SK-N-SH (cell line): ENCODE data around the gene XKR8. TPM values are rescaled to one million over a fixed set of nuclear protein-coding genes. Genes with fewer than 3 reads are reported as not detected.

ENCODE experiments used
- CTCF ChIA-PET: fragments of 300-600, 350-600 bp; formaldehyde crosslinking; extraction: SDS; loops from one replicate; lab custom pipeline; 2021; lab: Yijun Ruan, JAX
- POLR2A ChIA-PET: fragments of 350-600 bp; sonication (Branson Sonifier 250); formaldehyde crosslinking; extraction: SDS; loops from one replicate; lab custom pipeline; 2020; ENCODE audit warnings: antibody characterized with exemption, inconsistent platforms; lab: Yijun Ruan, JAX
- DNase-seq: peaks from one replicate; pipeline ENCODE4 v3.0.0; 2012
- H2AFZ ChIP-seq: fragments of 200-600 bp; sonication (generic); 2 replicates; pipeline ENCODE4 v1.8.1; 2016; ENCODE audit warnings: antibody characterized with exemption, mild to moderate bottlenecking, low read depth
- H3F3A ChIP-seq: fragments of 200-600 bp; sonication (generic); replicated peaks from 2 replicates; pipeline ENCODE3; 2016; ENCODE audit warnings: antibody characterized with exemption, mild to moderate bottlenecking; ENCODE audit not compliant: insufficient read depth
- H3K27ac ChIP-seq, 2 experiments: fragments of 200-500 bp in 1 of 2; fragments of 200-600 bp in 1 of 2; sonication (Bioruptor generic) in 1 of 2; sonication (generic), shearing (Covaris generic) in 1 of 2; 2 replicates each; pipeline versions ENCODE4 v1.5.1 to v1.6.1; 2014 to 2016; ENCODE audit warnings: low read depth in 2 of 2, inconsistent platforms in 1 of 2, low read length in 1 of 2, mild to moderate bottlenecking in 1 of 2, mixed read lengths in 1 of 2
- H3K27me3 ChIP-seq: fragments of 200-600 bp; sonication (generic), shearing (Covaris generic); 2 replicates; pipeline ENCODE4 v1.6.1; 2016; ENCODE audit warnings: mixed run types; ENCODE audit not compliant: insufficient read depth
- H3K36me3 ChIP-seq, 2 experiments: fragments of 200-500 bp in 1 of 2; fragments of 200-600 bp in 1 of 2; sonication (Bioruptor generic) in 1 of 2; sonication (generic) in 1 of 2; replicated peaks in 1 of 2; 2 replicates each; pipeline versions ENCODE3 to v1.5.1; 2014 to 2016; ENCODE audit warnings: low read length in 1 of 2, mild to moderate bottlenecking in 1 of 2; ENCODE audit not compliant: insufficient read depth in 2 of 2, control insufficient read depth in 1 of 2
- H3K4me1 ChIP-seq, 2 experiments: fragments of 200-500 bp in 1 of 2; fragments of 200-600 bp in 1 of 2; sonication (Bioruptor generic) in 1 of 2; sonication (generic), shearing (Covaris generic) in 1 of 2; 2 replicates each; pipeline versions ENCODE4 v1.5.1 to v1.6.1; 2014 to 2016; ENCODE audit warnings: low read depth in 1 of 2, low read length in 1 of 2, mixed run types in 1 of 2; ENCODE audit not compliant: insufficient read depth in 2 of 2, control insufficient read depth in 1 of 2
- H3K4me2 ChIP-seq: fragments of 200-600 bp; sonication (generic), shearing (Covaris generic); 2 replicates; pipeline ENCODE4 v1.6.1; 2017; ENCODE audit warnings: mixed run types
- H3K4me3 ChIP-seq, 2 experiments: fragments of 200-500 bp in 1 of 2; fragments of 200-600 bp in 1 of 2; sonication (Bioruptor generic) in 1 of 2; sonication (generic), shearing (Covaris generic) in 1 of 2; 2 replicates each; pipeline versions ENCODE4 v1.5.1 to v1.8.1; 2014 to 2016; ENCODE audit warnings: low read depth in 2 of 2, inconsistent platforms in 1 of 2, low read length in 1 of 2, mild to moderate bottlenecking in 1 of 2, mixed read lengths in 1 of 2, moderate library complexity in 1 of 2
- H3K79me2 ChIP-seq: fragments of 200-600 bp; sonication (generic); 2 replicates; pipeline ENCODE4 v1.8.1; 2017; ENCODE audit warnings: mild to moderate bottlenecking; ENCODE audit not compliant: insufficient read depth
- H3K9ac ChIP-seq: fragments of 200-600 bp; sonication (generic); 2 replicates; pipeline ENCODE4 v1.6.1; 2017; ENCODE audit warnings: mixed run types
- H3K9me2 ChIP-seq: fragments of 200-600 bp; sonication (generic); 2 replicates; pipeline ENCODE4 v1.6.1; 2017; ENCODE audit warnings: mixed run types
- H3K9me3 ChIP-seq: fragments of 200-600 bp; sonication (generic); 2 replicates; pipeline ENCODE4 v1.6.1; 2017; ENCODE audit warnings: mixed run types, mild to moderate bottlenecking, moderate library complexity
- H4K20me1 ChIP-seq: fragments of 200-600 bp; sonication (generic); 2 replicates; pipeline ENCODE4 v1.6.1; 2017; ENCODE audit warnings: mild to moderate bottlenecking, mixed run types; ENCODE audit not compliant: insufficient read depth
- CTCF ChIP-seq: fragments of 200-600 bp; sonication (generic); IDR thresholded peaks from 2 replicates; pipeline ENCODE4 v1.6.1; 2017; ENCODE audit warnings: antibody characterized with exemption, mild to moderate bottlenecking, moderate library complexity
- FOXM1 ChIP-seq: IDR thresholded peaks from 2 replicates; pipeline ENCODE4 v1.4.0; 2012; ENCODE audit warnings: low read depth, mild to moderate bottlenecking
- GABPA ChIP-seq: IDR thresholded peaks from 2 replicates; pipeline ENCODE4 v1.4.0; 2012; ENCODE audit warnings: low read depth, mild to moderate bottlenecking
- GATA2 ChIP-seq: sonication (generic); formaldehyde crosslinking; IDR thresholded peaks from 2 replicates; pipeline ENCODE4 v1.5.0; 2020; ENCODE audit warnings: mild to moderate bottlenecking, missing genetic modification reagents
- IRF3 ChIP-seq: fragments of 150-350 bp; IDR thresholded peaks from 2 replicates; pipeline ENCODE4 v1.6.1; 2016; ENCODE audit warnings: mild to moderate bottlenecking, low read depth, low read length
- MEF2A ChIP-seq: IDR thresholded peaks from 2 replicates; pipeline ENCODE4 v1.4.0; 2012; ENCODE audit warnings: low read depth, borderline replicate concordance
- PBX3 ChIP-seq: IDR thresholded peaks from 2 replicates; pipeline ENCODE4; 2012
- RAD21 ChIP-seq: IDR thresholded peaks from 2 replicates; pipeline ENCODE4 v1.6.1; 2012; ENCODE audit warnings: mild to moderate bottlenecking, low read length
- RCOR1 ChIP-seq: fragments of 150-350 bp; IDR thresholded peaks from 2 replicates; pipeline ENCODE4 v1.6.1; 2017; ENCODE audit warnings: antibody characterized with exemption, low read length
- RFX5 ChIP-seq: IDR thresholded peaks from 2 replicates; pipeline ENCODE4 v1.6.1; 2012; ENCODE audit warnings: mild to moderate bottlenecking, improper control_type of control experiment, low read length
- SIN3A ChIP-seq: IDR thresholded peaks from 2 replicates; pipeline ENCODE4 v1.6.1; 2012; ENCODE audit warnings: low read depth, mild to moderate bottlenecking, low read length, moderate library complexity, borderline replicate concordance
- TAF1 ChIP-seq: IDR thresholded peaks from 2 replicates; pipeline ENCODE4 v1.6.1; 2012; ENCODE audit warnings: low read depth, mild to moderate bottlenecking, low read length, moderate library complexity, borderline replicate concordance
- TEAD4 ChIP-seq: IDR thresholded peaks from 2 replicates; pipeline ENCODE4 v1.4.0; 2012; ENCODE audit warnings: mild to moderate bottlenecking, borderline replicate concordance; ENCODE audit not compliant: insufficient read depth
- USF1 ChIP-seq: IDR thresholded peaks from 2 replicates; pipeline ENCODE4 v1.4.0; 2012; ENCODE audit warnings: low read depth, borderline replicate concordance
- YY1 ChIP-seq: IDR thresholded peaks from 2 replicates; pipeline ENCODE4 v1.4.0; 2012; ENCODE audit warnings: low read depth, mild to moderate bottlenecking
- WGBS: methylation state at CpG from one replicate; pipeline ENCODE4 v1.1.6; 2017; ENCODE audit warnings: low lambda C conversion rate; 5-methylcytosine and 5-hydroxymethylcytosine counted together
- polyA plus RNA-seq, 3 experiments: library from polyadenylated mRNA; depleted of rRNA; stranded (reverse); fragments of >200 nt; gene quantifications; 2 replicates each; pipeline ENCODE4 v1.2.3, GENCODE V29; 2012

Gene XKR8
- polyA plus RNA-seq, 1 of the 3 experiments (the other 2 are of a cell fraction): 0.02 TPM

GRCh38 chr1:27934818-27935549 is 24.8 kb upstream of the XKR8 start, which contains the start of gene SMPDL3B:
Gene SMPDL3B, plus strand, starts transcription at chr1:27935000. Its CDS starts 184 bp downstream, at chr1:27935184.
- POLR2A ChIA-PET: no interaction called here
- Histone ChIP-seq H2AFZ (peak within 1 kb of the TSS; percentile 22; the same call in 1 of the 2 replicates), H3K4me2 (no peak within 1 kb of the TSS)

GRCh38 chr1:27935721-27936120 is 24.1 kb upstream of the XKR8 start:
- Histone ChIP-seq H2AFZ (no peak overlapping the region), H4K20me1 (no peaks in the 10 kb centered on the region), H3K36me3 (no peaks in the 10 kb centered on the region), H3K4me1 (peaks cover 0 to 13% of the 10 kb centered on the region in 2 experiments; a peak in 1 of 4 replicates), H3K4me3 (no peak overlapping the region), H3K4me2 (no peak overlapping the region), H3K9ac (no peak overlapping the region), H3K9me3 (no peaks in the 10 kb centered on the region), H3K79me2 (no peaks in the 10 kb centered on the region), H3K27ac (no peak overlapping the region), H3F3A (no peaks in the 10 kb centered on the region), H3K27me3 (no peaks in the 10 kb centered on the region), H3K9me2 (no peaks in the 10 kb centered on the region)
- DNase-seq: no peak
- CTCF ChIA-PET: interaction anchor here (0.6 kb wide), 1 partner anchor 35 kb away, joined by 3 read pairs; no protein-coding TSS in a partner anchor
- POLR2A ChIA-PET: no interaction called here
- WGBS: 83% methylated on average over 8 of the region's 8 CpGs
- no peak for TF ChIP-seq IRF3
- TF ChIP-seq RAD21: no peak
- no peak for TF ChIP-seq RFX5
- TF ChIP-seq TAF1: no peak
- no peak for TF ChIP-seq FOXM1
- no peak for TF ChIP-seq TEAD4
- no peak for TF ChIP-seq MEF2A
- no peak for TF ChIP-seq USF1
- no peak for TF ChIP-seq PBX3
- TF ChIP-seq CTCF: no peak
- no peak for TF ChIP-seq SIN3A
- no peak for TF ChIP-seq GABPA
- TF ChIP-seq YY1: no peak

More at GRCh38 chr1:27934818-27935549, 24.8 kb upstream of the XKR8 start, which contains the start of gene SMPDL3B:
- peak; percentile 47 for DNase-seq
- 64% methylated on average over 13 of the region's 16 CpGs for WGBS
- Histone ChIP-seq H4K20me1 (no peaks in the 10 kb centered on the region), H3F3A (no peaks in the 10 kb centered on the region), H3K27ac (no peak within 1 kb of the TSS), H3K27me3 (no peaks in the 10 kb centered on the region), H3K9me3 (no peaks in the 10 kb centered on the region), H3K9me2 (no peaks in the 10 kb centered on the region), H3K9ac (no peak within 1 kb of the TSS), H3K4me3 (peak within 1 kb of the TSS in 1 of 2 experiments; percentile 3; a peak in 1 of 4 replicates), H3K36me3 (no peaks in the 10 kb centered on the region), H3K4me1 (peaks cover 0 to 7% of the 10 kb centered on the region in 2 experiments; a peak in 1 of 4 replicates), H3K79me2 (no peaks in the 10 kb centered on the region)
- CTCF ChIA-PET: no interaction called here
- TF ChIP-seq CTCF (peak; percentile 14; the same call in 1 of the 2 replicates), RCOR1 (no peak), GATA2 (CRISPR knock-in tag) (no peak)
